Mononuclear cell (primary cell): ENCODE data around the gene HLA-DRB5. TPM values are rescaled to one million over a fixed set of nuclear protein-coding genes. Genes with fewer than 3 reads are reported as not detected.
"Not testable (repeated sequence)": the region's sequence is repeated elsewhere in the genome, so short reads cannot be mapped to it uniquely, and the experiment has no call there.

Source experiments
- H3K27me3 ChIP-seq: 2 replicates; pipeline ENCODE4 v1.6.0; 2011; ENCODE audit warnings: low read length, control low read depth; ENCODE audit not compliant: insufficient read depth
- H3K4me1 ChIP-seq: 2 replicates; pipeline ENCODE4 v1.5.1; 2011; ENCODE audit warnings: mild to moderate bottlenecking, low read length, control low read depth; ENCODE audit not compliant: insufficient read depth
- H3K4me3 ChIP-seq: 2 replicates; pipeline ENCODE4 v1.5.1; 2011; ENCODE audit warnings: mild to moderate bottlenecking, low read length, moderate library complexity
- H3K9me3 ChIP-seq: 2 replicates; pipeline ENCODE4 v1.5.1; 2011; ENCODE audit warnings: low read depth, mild to moderate bottlenecking, control low read depth, low read length
- total RNA-seq: library from RNA; depleted of rRNA; stranded (reverse); fragments of >200 nt; gene quantifications from one replicate; pipeline ENCODE4 v1.2.3, GENCODE V29; 2012

Gene HLA-DRB5
- total RNA-seq, 1 donor, result 8.5 TPM

GRCh38 chr6:32539839-32540238, 9.8 kb upstream of the HLA-DRB5 start:
- Histone ChIP-seq H3K4me1 (no peaks in the 10 kb centered on the region), H3K4me3 (no peak overlapping the region), H3K9me3 (no peaks in the 10 kb centered on the region), H3K27me3 (no peaks in the 10 kb centered on the region)

GRCh38 chr6:32530431-32530793, 325 bp upstream of the HLA-DRB5 start:
- H3K27me3 ChIP-seq, H3K4me3 ChIP-seq, H3K9me3 ChIP-seq, H3K4me1 ChIP-seq: not testable (repeated sequence)

GRCh38 chr6:32522302-32523047, 7.6 kb downstream of the HLA-DRB5 start:
- Histone ChIP-seq H3K9me3 (no peaks in the 10 kb centered on the region), H3K4me3 (no peak overlapping the region), H3K4me1 (no peaks in the 10 kb centered on the region)

GRCh38 chr6:32519910-32520258, 10.2 kb downstream of the HLA-DRB5 start:
- Histone ChIP-seq H3K4me3 (no peak overlapping the region), H3K9me3 (no peaks in the 10 kb centered on the region)

More at GRCh38 chr6:32522302-32523047, 7.6 kb downstream of the HLA-DRB5 start:
- no peaks in the 10 kb centered on the region for H3K27me3 ChIP-seq

GRCh38 chr6:32519118-32519909, 10.8 kb downstream of the HLA-DRB5 start:
- Histone ChIP-seq H3K27me3 (no peaks in the 10 kb centered on the region), H3K4me3 (no peak overlapping the region), H3K9me3 (no peaks in the 10 kb centered on the region), H3K4me1 (no peaks in the 10 kb centered on the region)

More at GRCh38 chr6:32519910-32520258, 10.2 kb downstream of the HLA-DRB5 start:
- no peaks in the 10 kb centered on the region for H3K4me1 ChIP-seq
- H3K27me3 ChIP-seq, result no peaks in the 10 kb centered on the region

GRCh38 chr6:32517654-32518445, 12.2 kb downstream of the HLA-DRB5 start:
- H3K27me3 ChIP-seq, result no peaks in the 10 kb centered on the region
- no peak overlapping the region for H3K4me3 ChIP-seq
- H3K4me1 ChIP-seq, result no peaks in the 10 kb centered on the region
- no peaks in the 10 kb centered on the region for H3K9me3 ChIP-seq

- Histone ChIP-seq H3K4me1 (no peaks in the 10 kb centered on the region), H3K27me3 (no peaks in the 10 kb centered on the region), H3K9me3 (no peaks in the 10 kb centered on the region)
Measured at GRCh38 chr6:32501016-32501415, 29.1 kb downstream of the HLA-DRB5 start.

GRCh38 chr6:32492351-32492750, 37.7 kb downstream of the HLA-DRB5 start:
- H3K4me1 ChIP-seq, result no peaks in the 10 kb centered on the region
- H3K27me3 ChIP-seq, result no peaks in the 10 kb centered on the region
- no peaks in the 10 kb centered on the region for H3K9me3 ChIP-seq
- H3K4me3 ChIP-seq, result no peak overlapping the region

More at GRCh38 chr6:32501016-32501415, 29.1 kb downstream of the HLA-DRB5 start:
- no peak overlapping the region for H3K4me3 ChIP-seq

- Histone ChIP-seq H3K9me3 (no peaks in the 10 kb centered on the region), H3K27me3 (no peaks in the 10 kb centered on the region), H3K4me3 (no peak overlapping the region), H3K4me1 (no peaks in the 10 kb centered on the region)
Measured at GRCh38 chr6:32491700-32492099, 38.4 kb downstream of the HLA-DRB5 start.

- Histone ChIP-seq H3K4me1 (no peaks in the 10 kb centered on the region), H3K27me3 (no peaks in the 10 kb centered on the region), H3K4me3 (no peak overlapping the region), H3K9me3 (no peaks in the 10 kb centered on the region)
Measured at GRCh38 chr6:32488083-32488482, 42.0 kb downstream of the HLA-DRB5 start.

- Histone ChIP-seq H3K4me1 (peaks cover 4% of the 10 kb centered on the region), H3K9me3 (no peaks in the 10 kb centered on the region), H3K4me3 (no peak overlapping the region)
Measured at GRCh38 chr6:32484614-32484998, 45.5 kb downstream of the HLA-DRB5 start.

GRCh38 chr6:32483968-32484613, 46.0 kb downstream of the HLA-DRB5 start:
- Histone ChIP-seq H3K27me3 (no peaks in the 10 kb centered on the region), H3K4me1 (peaks cover 4% of the 10 kb centered on the region), H3K9me3 (no peaks in the 10 kb centered on the region), H3K4me3 (no peak overlapping the region)

More at GRCh38 chr6:32484614-32484998, 45.5 kb downstream of the HLA-DRB5 start:
- no peaks in the 10 kb centered on the region for H3K27me3 ChIP-seq

GRCh38 chr6:32475392-32476206, 54.5 kb downstream of the HLA-DRB5 start:
- Histone ChIP-seq H3K27me3 (no peaks in the 10 kb centered on the region), H3K4me3 (no peak overlapping the region), H3K4me1 (peaks cover 23% of the 10 kb centered on the region), H3K9me3 (no peaks in the 10 kb centered on the region)
